GM21390 (cell line): ENCODE data around the gene RAD51B.

Experiments
- ATAC-seq: cut with Tn5 transposase; IDR thresholded peaks from one replicate; pipeline ENCODE4 v1.9.1; 2021; ENCODE audit not compliant: unreplicated experiment

Gene RAD51B

GRCh38 chr14:68593806-68594536 is 774.4 kb downstream of the RAD51B start:
- ATAC-seq = no peak

- no peak for ATAC-seq
Measured at GRCh38 chr14:68594737-68595380, 775.3 kb downstream of the RAD51B start.

GRCh38 chr14:68596211-68596610 is 776.6 kb downstream of the RAD51B start:
- ATAC-seq = no peak

GRCh38 chr14:68596701-68597100 is 777.1 kb downstream of the RAD51B start:
- ATAC-seq = no peak

- ATAC-seq = no peak
Measured at GRCh38 chr14:68598089-68598488, 778.5 kb downstream of the RAD51B start.

GRCh38 chr14:68598621-68599447 is 779.3 kb downstream of the RAD51B start:
- ATAC-seq = no peak

GRCh38 chr14:68599896-68600610 is 780.5 kb downstream of the RAD51B start:
- ATAC-seq = no peak

GRCh38 chr14:68602507-68602906 is 782.9 kb downstream of the RAD51B start:
- no peak for ATAC-seq

GRCh38 chr14:68603533-68604360 is 784.2 kb downstream of the RAD51B start:
- ATAC-seq = no peak

GRCh38 chr14:68604361-68604730 is 784.8 kb downstream of the RAD51B start:
- no peak for ATAC-seq

- no peak for ATAC-seq
Measured at GRCh38 chr14:68604822-68605221, 785.2 kb downstream of the RAD51B start.

- no peak for ATAC-seq
Measured at GRCh38 chr14:68606176-68606575, 786.6 kb downstream of the RAD51B start.

GRCh38 chr14:68606644-68607043 is 787.1 kb downstream of the RAD51B start:
- ATAC-seq = no peak

GRCh38 chr14:68607081-68607866 is 787.7 kb downstream of the RAD51B start:
- ATAC-seq = no peak

GRCh38 chr14:68607867-68608573 is 788.4 kb downstream of the RAD51B start:
- no peak for ATAC-seq

- ATAC-seq = no peak
Measured at GRCh38 chr14:68608574-68608962, 789.0 kb downstream of the RAD51B start.

GRCh38 chr14:68609012-68609411 is 789.4 kb downstream of the RAD51B start:
- no peak for ATAC-seq

- no peak for ATAC-seq
Measured at GRCh38 chr14:68610251-68610793, 790.7 kb downstream of the RAD51B start.

GRCh38 chr14:68611599-68611998 is 792.0 kb downstream of the RAD51B start:
- no peak for ATAC-seq
